Activated naive CD4-positive, alpha-beta T cell treated with anti-CD3 and anti-CD28 coated beads, Interleukin-2, amount 50 U/mL, for 24 hours (primary cell): ENCODE measurements around the gene APH1B.

Experiments
- H3K27ac Mint-ChIP-seq: one replicate; pipeline ENCODE4 v1.8.0; 2021; ENCODE audit warnings: mild to moderate bottlenecking, mixed read lengths
- H3K27me3 Mint-ChIP-seq: one replicate; pipeline ENCODE4 v1.8.0; 2021; ENCODE audit warnings: mixed read lengths
- H3K36me3 Mint-ChIP-seq: one replicate; pipeline ENCODE4 v1.8.0; 2021; ENCODE audit warnings: mixed read lengths
- H3K4me1 Mint-ChIP-seq: one replicate; pipeline ENCODE4 v1.8.0; 2021; ENCODE audit warnings: mixed read lengths
- H3K4me3 Mint-ChIP-seq: one replicate; pipeline ENCODE4 v1.8.0; 2021; ENCODE audit warnings: mild to moderate bottlenecking, mixed read lengths
- H3K9me3 Mint-ChIP-seq: one replicate; pipeline ENCODE4 v1.8.0; 2021; ENCODE audit warnings: mixed read lengths

Gene APH1B

GRCh38 chr15:63276342-63277037 lies 915 bp upstream of the APH1B start:
- peak overlapping the region; percentile 92 for H3K27ac Mint-ChIP-seq
- H3K9me3 Mint-ChIP-seq, result no peaks in the 10 kb centered on the region
- H3K4me3 Mint-ChIP-seq, result peak overlapping the region; percentile 88
- H3K36me3 Mint-ChIP-seq, result peaks cover 4% of the 10 kb centered on the region
- peaks cover 39% of the 10 kb centered on the region for H3K4me1 Mint-ChIP-seq
- no peaks in the 10 kb centered on the region for H3K27me3 Mint-ChIP-seq

- Mint-ChIP-seq H3K36me3 (peaks cover 2% of the 10 kb centered on the region), H3K4me1 (peaks cover 40% of the 10 kb centered on the region), H3K27ac (peak overlapping the region; percentile 65), H3K4me3 (peak overlapping the region; percentile 81), H3K27me3 (no peaks in the 10 kb centered on the region), H3K9me3 (no peaks in the 10 kb centered on the region)
These were observed 570 bp downstream of the APH1B start for GRCh38 chr15:63277893-63278456.

- Mint-ChIP-seq H3K9me3 (no peaks in the 10 kb centered on the region), H3K36me3 (peaks cover 9% of the 10 kb centered on the region), H3K4me3 (no peak overlapping the region), H3K4me1 (peaks cover 24% of the 10 kb centered on the region), H3K27ac (no peak overlapping the region), H3K27me3 (no peaks in the 10 kb centered on the region)
These were observed 5.7 kb downstream of the APH1B start for GRCh38 chr15:63283126-63283525.

- H3K9me3 Mint-ChIP-seq, result no peaks in the 10 kb centered on the region
These were observed 6.9 kb downstream of the APH1B start for GRCh38 chr15:63284335-63284734.

GRCh38 chr15:63287109-63287508 lies 9.7 kb downstream of the APH1B start:
- H3K27me3 Mint-ChIP-seq, result no peaks in the 10 kb centered on the region
- no peak overlapping the region for H3K27ac Mint-ChIP-seq
- no peak overlapping the region for H3K4me3 Mint-ChIP-seq
- H3K4me1 Mint-ChIP-seq, result peaks cover 19% of the 10 kb centered on the region
- H3K9me3 Mint-ChIP-seq, result no peaks in the 10 kb centered on the region
- H3K36me3 Mint-ChIP-seq, result peaks cover 7% of the 10 kb centered on the region

More at GRCh38 chr15:63284335-63284734, 6.9 kb downstream of the APH1B start:
- Mint-ChIP-seq H3K27me3 (no peaks in the 10 kb centered on the region), H3K4me3 (no peak overlapping the region), H3K4me1 (peaks cover 21% of the 10 kb centered on the region), H3K27ac (no peak overlapping the region), H3K36me3 (peaks cover 9% of the 10 kb centered on the region)

GRCh38 chr15:63288342-63288741 lies 10.9 kb downstream of the APH1B start:
- Mint-ChIP-seq H3K9me3 (no peaks in the 10 kb centered on the region), H3K36me3 (peaks cover 7% of the 10 kb centered on the region), H3K4me3 (no peak overlapping the region), H3K27me3 (no peaks in the 10 kb centered on the region), H3K4me1 (peaks cover 14% of the 10 kb centered on the region), H3K27ac (no peak overlapping the region)

GRCh38 chr15:63288778-63289378 lies 11.5 kb downstream of the APH1B start:
- Mint-ChIP-seq H3K9me3 (no peaks in the 10 kb centered on the region), H3K4me1 (peaks cover 9% of the 10 kb centered on the region), H3K4me3 (no peak overlapping the region), H3K27me3 (no peaks in the 10 kb centered on the region), H3K27ac (no peak overlapping the region), H3K36me3 (peaks cover 3% of the 10 kb centered on the region)

- Mint-ChIP-seq H3K36me3 (peaks cover 6% of the 10 kb centered on the region), H3K27ac (no peak overlapping the region), H3K27me3 (no peaks in the 10 kb centered on the region), H3K4me1 (peaks cover 17% of the 10 kb centered on the region), H3K4me3 (no peak overlapping the region), H3K9me3 (no peaks in the 10 kb centered on the region)
These were observed 14.1 kb downstream of the APH1B start for GRCh38 chr15:63291507-63291906.

GRCh38 chr15:63292241-63292640 lies 14.8 kb downstream of the APH1B start:
- Mint-ChIP-seq H3K4me3 (no peak overlapping the region), H3K36me3 (peaks cover 9% of the 10 kb centered on the region), H3K27ac (no peak overlapping the region), H3K4me1 (peaks cover 17% of the 10 kb centered on the region), H3K27me3 (no peaks in the 10 kb centered on the region), H3K9me3 (no peaks in the 10 kb centered on the region)

GRCh38 chr15:63292771-63293170 lies 15.4 kb downstream of the APH1B start:
- H3K36me3 Mint-ChIP-seq, result peaks cover 10% of the 10 kb centered on the region
- no peaks in the 10 kb centered on the region for H3K9me3 Mint-ChIP-seq
- no peak overlapping the region for H3K27ac Mint-ChIP-seq
- no peaks in the 10 kb centered on the region for H3K27me3 Mint-ChIP-seq
- no peak overlapping the region for H3K4me3 Mint-ChIP-seq
- H3K4me1 Mint-ChIP-seq, result peaks cover 17% of the 10 kb centered on the region

GRCh38 chr15:63294359-63294758 lies 17.0 kb downstream of the APH1B start:
- H3K4me3 Mint-ChIP-seq, result no peak overlapping the region
- no peaks in the 10 kb centered on the region for H3K9me3 Mint-ChIP-seq
- no peak overlapping the region for H3K27ac Mint-ChIP-seq
- no peaks in the 10 kb centered on the region for H3K27me3 Mint-ChIP-seq
- peaks cover 17% of the 10 kb centered on the region for H3K36me3 Mint-ChIP-seq
- H3K4me1 Mint-ChIP-seq, result peaks cover 9% of the 10 kb centered on the region

GRCh38 chr15:63295341-63295740 lies 17.9 kb downstream of the APH1B start:
- Mint-ChIP-seq H3K27ac (no peak overlapping the region), H3K9me3 (no peaks in the 10 kb centered on the region), H3K36me3 (peaks cover 17% of the 10 kb centered on the region), H3K4me1 (peaks cover 9% of the 10 kb centered on the region), H3K27me3 (no peaks in the 10 kb centered on the region), H3K4me3 (no peak overlapping the region)

- Mint-ChIP-seq H3K4me3 (no peak overlapping the region), H3K27ac (no peak overlapping the region), H3K9me3 (no peaks in the 10 kb centered on the region), H3K36me3 (peaks cover 20% of the 10 kb centered on the region), H3K27me3 (no peaks in the 10 kb centered on the region), H3K4me1 (peaks cover 9% of the 10 kb centered on the region)
These were observed 18.8 kb downstream of the APH1B start for GRCh38 chr15:63296195-63296594.

GRCh38 chr15:63299943-63300575 lies 22.7 kb downstream of the APH1B start:
- Mint-ChIP-seq H3K4me1 (peaks cover 6% of the 10 kb centered on the region), H3K27ac (no peak overlapping the region), H3K36me3 (peaks cover 24% of the 10 kb centered on the region), H3K27me3 (no peaks in the 10 kb centered on the region), H3K9me3 (no peaks in the 10 kb centered on the region), H3K4me3 (no peak overlapping the region)

GRCh38 chr15:63301088-63301487 lies 23.7 kb downstream of the APH1B start:
- Mint-ChIP-seq H3K27ac (no peak overlapping the region), H3K9me3 (no peaks in the 10 kb centered on the region), H3K4me1 (peaks cover 4% of the 10 kb centered on the region), H3K4me3 (no peak overlapping the region), H3K27me3 (no peaks in the 10 kb centered on the region), H3K36me3 (peaks cover 24% of the 10 kb centered on the region)

GRCh38 chr15:63305260-63305659 lies 27.9 kb downstream of the APH1B start:
- no peak overlapping the region for H3K4me3 Mint-ChIP-seq
- H3K36me3 Mint-ChIP-seq, result peaks cover 11% of the 10 kb centered on the region
- no peaks in the 10 kb centered on the region for H3K9me3 Mint-ChIP-seq
- H3K4me1 Mint-ChIP-seq, result no peaks in the 10 kb centered on the region
- no peak overlapping the region for H3K27ac Mint-ChIP-seq
- H3K27me3 Mint-ChIP-seq, result no peaks in the 10 kb centered on the region
